IMR-90 (cell line): ENCODE data around the gene RPS6KA4.

Experiments used
- BHLHE40 ChIP-seq: fragments of 150-350 bp; IDR thresholded peaks from 2 replicates; pipeline ENCODE4 v1.6.1; 2016; ENCODE audit warnings: mild to moderate bottlenecking, low read depth, low read length
- CEBPB ChIP-seq: IDR thresholded peaks from 2 replicates; pipeline ENCODE4 v1.6.1; 2012; ENCODE audit warnings: low read depth, low read length, improper control_type of control experiment
- MAFK ChIP-seq: IDR thresholded peaks from 2 replicates; pipeline ENCODE4 v1.6.1; 2012; ENCODE audit warnings: low read depth, low read length, improper control_type of control experiment
- MAZ ChIP-seq: IDR thresholded peaks from 2 replicates; pipeline ENCODE4 v1.6.1; 2012; ENCODE audit warnings: low read depth, mild to moderate bottlenecking, low read length, improper control_type of control experiment, moderate library complexity, borderline replicate concordance
- MXI1 ChIP-seq: IDR thresholded peaks from 2 replicates; pipeline ENCODE4 v1.6.1; 2012; ENCODE audit warnings: low read depth, mild to moderate bottlenecking, low read length, moderate library complexity, borderline replicate concordance
- NFE2L2 ChIP-seq: fragments of 150-350 bp; IDR thresholded peaks from 2 replicates; pipeline ENCODE4 v1.6.1; 2016; ENCODE audit warnings: low read depth, mild to moderate bottlenecking, low read length
- POLR2A ChIP-seq: IDR thresholded peaks from 2 replicates; pipeline ENCODE4 v1.6.1; 2012; ENCODE audit warnings: mild to moderate bottlenecking, low read depth, low read length
- RAD21 ChIP-seq: IDR thresholded peaks from 2 replicates; pipeline ENCODE4 v1.6.1; 2012; ENCODE audit warnings: low read length, improper control_type of control experiment
- SMC3 ChIP-seq: fragments of 150-350 bp; IDR thresholded peaks from 2 replicates; pipeline ENCODE4 v1.6.1; 2016; ENCODE audit warnings: low read depth, mild to moderate bottlenecking, antibody characterized with exemption, low read length, moderate library complexity
- TF ChIP-seq, protein P1 (sequence below): conservative IDR thresholded peaks from 2 replicates; pipeline ENCODE4 v1.5.1; 2012; ENCODE audit warnings: mild to moderate bottlenecking, low read depth, low read length, improper control_type of control experiment
- TF ChIP-seq, protein P2 (sequence below): fragments of 150-350 bp; IDR thresholded peaks from 2 replicates; pipeline ENCODE4 v1.6.1; 2017; ENCODE audit warnings: mild to moderate bottlenecking, antibody characterized with exemption, low read length, low read depth

DNA sequence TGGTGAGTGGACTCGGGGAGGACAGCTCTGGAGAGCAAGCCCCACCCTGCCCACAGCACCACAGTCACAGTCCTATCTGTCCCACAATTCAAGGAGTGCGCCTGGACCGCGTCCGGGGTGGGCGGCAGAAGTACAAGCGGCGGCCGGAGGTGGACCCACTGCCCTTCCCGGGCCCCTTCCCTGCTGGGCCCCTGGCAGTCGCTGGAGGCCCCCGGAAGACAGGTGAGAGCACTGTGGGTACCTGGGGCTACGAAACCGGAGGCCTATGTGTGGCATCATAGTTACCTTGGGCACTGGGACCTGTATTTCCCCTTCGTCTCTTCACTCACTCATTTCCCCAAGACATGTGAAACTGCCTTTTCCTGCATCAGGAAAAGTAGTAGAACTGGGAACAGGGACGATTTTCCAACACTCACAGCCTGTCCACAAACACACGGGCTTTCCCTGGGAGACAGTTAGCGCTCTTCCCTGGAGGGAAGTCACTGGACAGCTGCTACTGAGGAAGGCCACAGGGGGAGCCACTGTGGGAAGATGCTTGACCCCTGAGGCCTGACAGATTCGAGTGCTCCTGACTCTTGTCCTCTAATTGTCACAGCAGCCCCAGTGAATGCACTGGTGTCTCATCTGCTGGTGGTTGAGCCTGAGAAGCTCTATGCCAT lies 44.7 kb upstream of the RPS6KA4 start:
- TF ChIP-seq, protein P1, sequence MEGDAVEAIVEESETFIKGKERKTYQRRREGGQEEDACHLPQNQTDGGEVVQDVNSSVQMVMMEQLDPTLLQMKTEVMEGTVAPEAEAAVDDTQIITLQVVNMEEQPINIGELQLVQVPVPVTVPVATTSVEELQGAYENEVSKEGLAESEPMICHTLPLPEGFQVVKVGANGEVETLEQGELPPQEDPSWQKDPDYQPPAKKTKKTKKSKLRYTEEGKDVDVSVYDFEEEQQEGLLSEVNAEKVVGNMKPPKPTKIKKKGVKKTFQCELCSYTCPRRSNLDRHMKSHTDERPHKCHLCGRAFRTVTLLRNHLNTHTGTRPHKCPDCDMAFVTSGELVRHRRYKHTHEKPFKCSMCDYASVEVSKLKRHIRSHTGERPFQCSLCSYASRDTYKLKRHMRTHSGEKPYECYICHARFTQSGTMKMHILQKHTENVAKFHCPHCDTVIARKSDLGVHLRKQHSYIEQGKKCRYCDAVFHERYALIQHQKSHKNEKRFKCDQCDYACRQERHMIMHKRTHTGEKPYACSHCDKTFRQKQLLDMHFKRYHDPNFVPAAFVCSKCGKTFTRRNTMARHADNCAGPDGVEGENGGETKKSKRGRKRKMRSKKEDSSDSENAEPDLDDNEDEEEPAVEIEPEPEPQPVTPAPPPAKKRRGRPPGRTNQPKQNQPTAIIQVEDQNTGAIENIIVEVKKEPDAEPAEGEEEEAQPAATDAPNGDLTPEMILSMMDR = peak; percentile 27; the same call in 1 of the 2 replicates
- no peak for TF ChIP-seq POLR2A
- TF ChIP-seq MAZ = no peak
- TF ChIP-seq, protein P2, sequence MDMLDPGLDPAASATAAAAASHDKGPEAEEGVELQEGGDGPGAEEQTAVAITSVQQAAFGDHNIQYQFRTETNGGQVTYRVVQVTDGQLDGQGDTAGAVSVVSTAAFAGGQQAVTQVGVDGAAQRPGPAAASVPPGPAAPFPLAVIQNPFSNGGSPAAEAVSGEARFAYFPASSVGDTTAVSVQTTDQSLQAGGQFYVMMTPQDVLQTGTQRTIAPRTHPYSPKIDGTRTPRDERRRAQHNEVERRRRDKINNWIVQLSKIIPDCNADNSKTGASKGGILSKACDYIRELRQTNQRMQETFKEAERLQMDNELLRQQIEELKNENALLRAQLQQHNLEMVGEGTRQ = no peak
- no peak for TF ChIP-seq BHLHE40
- TF ChIP-seq MXI1 = no peak
- no peak for TF ChIP-seq SMC3
- TF ChIP-seq NFE2L2 = no peak
- TF ChIP-seq CEBPB = no peak
- TF ChIP-seq MAFK = no peak
- 0 out of 2 replicates have a peak, but pooled peaks have one; percentile 9 for TF ChIP-seq RAD21
